Measurements from ENCODE around the gene MCF2L2. TPM values are rescaled to one million over a fixed set of nuclear protein-coding genes. Genes with fewer than 3 reads are reported as not detected.

The MCF2L2 gene
- total RNA-seq, 1 experiment from 2014 or later, result 1.7 TPM

GRCh38 chr3:183434503-183434902 is 6.1 kb upstream of the MCF2L2 start:
- no peak for TF ChIP-seq EZH2 (IDR thresholded peaks at IDR 0.05; ENCODE audit: low read depth)
- no peak for TF ChIP-seq CTCF (conservative IDR thresholded peaks at IDR 0.05)
- no peak overlapping the region for H2AFZ ChIP-seq
- no TSS peak for BruUV-seq (replicated peaks)
- H4K20me1 ChIP-seq (ENCODE audit: insufficient read depth), result no peaks in the 10 kb centered on the region
- H3K4me1 ChIP-seq (replicated peaks; ENCODE audit: insufficient read depth), result no peaks in the 10 kb centered on the region
- no peak for DNase-seq
- H3K9me3 ChIP-seq (ENCODE audit: insufficient read depth, low read depth), result no peaks in the 10 kb centered on the region
- no peak overlapping the region for H3K27ac ChIP-seq
- no peaks in the 10 kb centered on the region for H3K9me2 ChIP-seq (ENCODE audit: insufficient read depth)
- no peak overlapping the region for H3K4me3 ChIP-seq
- CTCF ChIA-PET, result no interaction called here
- H3F3A ChIP-seq (ENCODE audit: insufficient read depth, low read depth), result no peaks in the 10 kb centered on the region
- no peaks in the 10 kb centered on the region for H3K36me3 ChIP-seq (ENCODE audit: low read depth)
- intact Hi-C loops (cut with micrococcal nuclease; ENCODE audit: unreplicated experiment), result no loop called here
- H3K27me3 ChIP-seq (ENCODE audit: insufficient read depth, low read depth), result peaks cover 30% of the 10 kb centered on the region
- POLR2A ChIA-PET (ENCODE audit: unreplicated experiment), result no interaction called here
- no peaks in the 10 kb centered on the region for H3K79me2 ChIP-seq (ENCODE audit: low read depth)
- no peak overlapping the region for H3K4me2 ChIP-seq

GRCh38 chr3:183430325-183430957 is 2.0 kb upstream of the MCF2L2 start:
- intact Hi-C loops (cut with micrococcal nuclease; ENCODE audit: unreplicated experiment), result no loop called here
- H3K4me1 ChIP-seq (replicated peaks; ENCODE audit: insufficient read depth), result no peaks in the 10 kb centered on the region
- no peak overlapping the region for H3K4me2 ChIP-seq
- peaks cover 34% of the 10 kb centered on the region for H3K27me3 ChIP-seq (ENCODE audit: insufficient read depth, low read depth)
- no peaks in the 10 kb centered on the region for H3K9me2 ChIP-seq (ENCODE audit: insufficient read depth)
- DNase-seq, result no peak
- POLR2A ChIA-PET (ENCODE audit: unreplicated experiment), result interaction anchor here (0.6 kb wide), 2 partner anchors 37 to 324 kb away, joined by 3 read pairs; no protein-coding TSS in a partner anchor
- no peak overlapping the region for H2AFZ ChIP-seq
- H3K27ac ChIP-seq, result no peak overlapping the region
- TF ChIP-seq EZH2 (IDR thresholded peaks at IDR 0.05; ENCODE audit: low read depth), result no peak
- TF ChIP-seq CTCF (conservative IDR thresholded peaks at IDR 0.05), result no peak
- H3K4me3 ChIP-seq, result no peak overlapping the region
- H4K20me1 ChIP-seq (ENCODE audit: insufficient read depth), result no peaks in the 10 kb centered on the region
- no TSS peak for BruUV-seq (replicated peaks)
- peaks cover 6% of the 10 kb centered on the region; the same call in 1 of the 2 replicates for H3F3A ChIP-seq (ENCODE audit: insufficient read depth, low read depth)
- no peaks in the 10 kb centered on the region for H3K36me3 ChIP-seq (ENCODE audit: low read depth)
- no peaks in the 10 kb centered on the region for H3K79me2 ChIP-seq (ENCODE audit: low read depth)
- no peaks in the 10 kb centered on the region for H3K9me3 ChIP-seq (ENCODE audit: insufficient read depth, low read depth)
- CTCF ChIA-PET, result interaction anchor here (0.6 kb wide), 1 partner anchor 124 kb away, joined by 3 read pairs; no protein-coding TSS in a partner anchor

GRCh38 chr3:183427876-183428446 is 458 bp downstream of the MCF2L2 start:
- Histone ChIP-seq H3F3A (ENCODE audit: insufficient read depth, low read depth) (peaks cover 6% of the 10 kb centered on the region; the same call in 1 of the 2 replicates), H3K9me3 (ENCODE audit: insufficient read depth, low read depth) (no peaks in the 10 kb centered on the region), H3K27ac (no peak overlapping the region), H3K9me2 (ENCODE audit: insufficient read depth) (no peaks in the 10 kb centered on the region), H3K79me2 (ENCODE audit: low read depth) (no peaks in the 10 kb centered on the region), H3K4me3 (peak overlapping the region; percentile 85), H2AFZ (peak overlapping the region; percentile 95), H3K4me2 (peak overlapping the region; percentile 92), H3K4me1 (replicated peaks; ENCODE audit: insufficient read depth) (no peaks in the 10 kb centered on the region), H3K36me3 (ENCODE audit: low read depth) (no peaks in the 10 kb centered on the region), H4K20me1 (ENCODE audit: insufficient read depth) (no peaks in the 10 kb centered on the region), H3K27me3 (ENCODE audit: insufficient read depth, low read depth) (peaks cover 27% of the 10 kb centered on the region)
- ChIA-PET POLR2A (ENCODE audit: unreplicated experiment) (no interaction called here), CTCF (no interaction called here)
- no TSS peak for BruUV-seq (replicated peaks)
- peak in 1 of 2 experiments; percentile 47 for DNase-seq
- intact Hi-C loops (cut with micrococcal nuclease; ENCODE audit: unreplicated experiment), result no loop called here
- TF ChIP-seq EZH2 (IDR thresholded peaks at IDR 0.05; ENCODE audit: low read depth), result no peak
- TF ChIP-seq CTCF (conservative IDR thresholded peaks at IDR 0.05), result no peak
